Measurements from ENCODE around the gene PRRG2.

DNA sequence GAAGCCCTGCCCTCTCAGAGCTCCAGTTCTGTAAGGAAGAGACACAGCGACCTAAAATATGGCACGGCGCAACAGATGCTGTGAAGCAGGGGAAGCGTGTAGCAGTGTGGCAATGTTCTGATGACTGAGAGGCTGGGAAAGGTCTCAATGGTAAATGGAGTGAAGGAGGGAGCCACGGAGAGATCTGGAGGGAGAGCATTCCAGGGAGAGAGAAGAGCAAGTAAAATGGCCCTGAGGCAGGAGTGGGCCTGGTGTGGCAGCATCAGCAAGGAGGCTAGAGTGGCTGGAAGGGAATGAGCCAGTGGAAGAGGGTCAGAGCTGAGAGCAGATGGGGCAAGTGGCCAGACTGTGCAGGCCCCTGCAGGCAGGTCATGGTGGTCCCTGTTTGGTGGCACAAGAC is 37.0 kb upstream of the PRRG2 start:
- TF ChIP-seq SIN3A (IDR thresholded peaks at IDR 0.05; ENCODE audit: borderline replicate concordance, insufficient read depth, low read depth, low read length) (no peak), POLR2AphosphoS5 (IDR thresholded peaks at IDR 0.05; ENCODE audit: low read depth, low read length) (no peak)
- TF ChIP-seq, protein P1, sequence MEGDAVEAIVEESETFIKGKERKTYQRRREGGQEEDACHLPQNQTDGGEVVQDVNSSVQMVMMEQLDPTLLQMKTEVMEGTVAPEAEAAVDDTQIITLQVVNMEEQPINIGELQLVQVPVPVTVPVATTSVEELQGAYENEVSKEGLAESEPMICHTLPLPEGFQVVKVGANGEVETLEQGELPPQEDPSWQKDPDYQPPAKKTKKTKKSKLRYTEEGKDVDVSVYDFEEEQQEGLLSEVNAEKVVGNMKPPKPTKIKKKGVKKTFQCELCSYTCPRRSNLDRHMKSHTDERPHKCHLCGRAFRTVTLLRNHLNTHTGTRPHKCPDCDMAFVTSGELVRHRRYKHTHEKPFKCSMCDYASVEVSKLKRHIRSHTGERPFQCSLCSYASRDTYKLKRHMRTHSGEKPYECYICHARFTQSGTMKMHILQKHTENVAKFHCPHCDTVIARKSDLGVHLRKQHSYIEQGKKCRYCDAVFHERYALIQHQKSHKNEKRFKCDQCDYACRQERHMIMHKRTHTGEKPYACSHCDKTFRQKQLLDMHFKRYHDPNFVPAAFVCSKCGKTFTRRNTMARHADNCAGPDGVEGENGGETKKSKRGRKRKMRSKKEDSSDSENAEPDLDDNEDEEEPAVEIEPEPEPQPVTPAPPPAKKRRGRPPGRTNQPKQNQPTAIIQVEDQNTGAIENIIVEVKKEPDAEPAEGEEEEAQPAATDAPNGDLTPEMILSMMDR (IDR thresholded peaks at IDR 0.05) = no peak
- TF ChIP-seq, protein P2, sequence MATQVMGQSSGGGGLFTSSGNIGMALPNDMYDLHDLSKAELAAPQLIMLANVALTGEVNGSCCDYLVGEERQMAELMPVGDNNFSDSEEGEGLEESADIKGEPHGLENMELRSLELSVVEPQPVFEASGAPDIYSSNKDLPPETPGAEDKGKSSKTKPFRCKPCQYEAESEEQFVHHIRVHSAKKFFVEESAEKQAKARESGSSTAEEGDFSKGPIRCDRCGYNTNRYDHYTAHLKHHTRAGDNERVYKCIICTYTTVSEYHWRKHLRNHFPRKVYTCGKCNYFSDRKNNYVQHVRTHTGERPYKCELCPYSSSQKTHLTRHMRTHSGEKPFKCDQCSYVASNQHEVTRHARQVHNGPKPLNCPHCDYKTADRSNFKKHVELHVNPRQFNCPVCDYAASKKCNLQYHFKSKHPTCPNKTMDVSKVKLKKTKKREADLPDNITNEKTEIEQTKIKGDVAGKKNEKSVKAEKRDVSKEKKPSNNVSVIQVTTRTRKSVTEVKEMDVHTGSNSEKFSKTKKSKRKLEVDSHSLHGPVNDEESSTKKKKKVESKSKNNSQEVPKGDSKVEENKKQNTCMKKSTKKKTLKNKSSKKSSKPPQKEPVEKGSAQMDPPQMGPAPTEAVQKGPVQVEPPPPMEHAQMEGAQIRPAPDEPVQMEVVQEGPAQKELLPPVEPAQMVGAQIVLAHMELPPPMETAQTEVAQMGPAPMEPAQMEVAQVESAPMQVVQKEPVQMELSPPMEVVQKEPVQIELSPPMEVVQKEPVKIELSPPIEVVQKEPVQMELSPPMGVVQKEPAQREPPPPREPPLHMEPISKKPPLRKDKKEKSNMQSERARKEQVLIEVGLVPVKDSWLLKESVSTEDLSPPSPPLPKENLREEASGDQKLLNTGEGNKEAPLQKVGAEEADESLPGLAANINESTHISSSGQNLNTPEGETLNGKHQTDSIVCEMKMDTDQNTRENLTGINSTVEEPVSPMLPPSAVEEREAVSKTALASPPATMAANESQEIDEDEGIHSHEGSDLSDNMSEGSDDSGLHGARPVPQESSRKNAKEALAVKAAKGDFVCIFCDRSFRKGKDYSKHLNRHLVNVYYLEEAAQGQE (IDR thresholded peaks at IDR 0.05; ENCODE audit: insufficient read depth in 1 of 2, low read depth in 2 of 2, low read length in 1 of 2) = no peak
